Stimulated activated CD8-positive, alpha-beta memory T cell treated with anti-CD3 and anti-CD28 coated beads, Interleukin-15, amount 100 ng/mL, for 4 hours (primary cell): ENCODE measurements around the gene PPP1R37.

ENCODE experiments used
- DNase-seq, 2 donors: peaks; one replicate each; pipeline ENCODE4 v3.0.0-alpha.2; 2020; ENCODE audit warnings: low read depth in 2 of 2

PPP1R37 gene, protein sequence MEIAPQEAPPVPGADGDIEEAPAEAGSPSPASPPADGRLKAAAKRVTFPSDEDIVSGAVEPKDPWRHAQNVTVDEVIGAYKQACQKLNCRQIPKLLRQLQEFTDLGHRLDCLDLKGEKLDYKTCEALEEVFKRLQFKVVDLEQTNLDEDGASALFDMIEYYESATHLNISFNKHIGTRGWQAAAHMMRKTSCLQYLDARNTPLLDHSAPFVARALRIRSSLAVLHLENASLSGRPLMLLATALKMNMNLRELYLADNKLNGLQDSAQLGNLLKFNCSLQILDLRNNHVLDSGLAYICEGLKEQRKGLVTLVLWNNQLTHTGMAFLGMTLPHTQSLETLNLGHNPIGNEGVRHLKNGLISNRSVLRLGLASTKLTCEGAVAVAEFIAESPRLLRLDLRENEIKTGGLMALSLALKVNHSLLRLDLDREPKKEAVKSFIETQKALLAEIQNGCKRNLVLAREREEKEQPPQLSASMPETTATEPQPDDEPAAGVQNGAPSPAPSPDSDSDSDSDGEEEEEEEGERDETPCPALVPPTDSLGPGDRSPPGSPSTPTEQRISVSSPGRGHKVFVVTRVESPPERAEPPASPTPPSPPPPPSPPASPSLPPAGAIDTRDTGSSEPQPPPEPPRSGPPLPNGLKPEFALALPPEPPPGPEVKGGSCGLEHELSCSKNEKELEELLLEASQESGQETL

GRCh38 chr19:45092747-45093678 lies at the start of gene PPP1R37:
Gene PPP1R37 (plus strand): TSS chr19:45093179. CDS start chr19:45093326, 147 bp downstream.
- DNase-seq = peak; percentile 74 to 87

DNA sequence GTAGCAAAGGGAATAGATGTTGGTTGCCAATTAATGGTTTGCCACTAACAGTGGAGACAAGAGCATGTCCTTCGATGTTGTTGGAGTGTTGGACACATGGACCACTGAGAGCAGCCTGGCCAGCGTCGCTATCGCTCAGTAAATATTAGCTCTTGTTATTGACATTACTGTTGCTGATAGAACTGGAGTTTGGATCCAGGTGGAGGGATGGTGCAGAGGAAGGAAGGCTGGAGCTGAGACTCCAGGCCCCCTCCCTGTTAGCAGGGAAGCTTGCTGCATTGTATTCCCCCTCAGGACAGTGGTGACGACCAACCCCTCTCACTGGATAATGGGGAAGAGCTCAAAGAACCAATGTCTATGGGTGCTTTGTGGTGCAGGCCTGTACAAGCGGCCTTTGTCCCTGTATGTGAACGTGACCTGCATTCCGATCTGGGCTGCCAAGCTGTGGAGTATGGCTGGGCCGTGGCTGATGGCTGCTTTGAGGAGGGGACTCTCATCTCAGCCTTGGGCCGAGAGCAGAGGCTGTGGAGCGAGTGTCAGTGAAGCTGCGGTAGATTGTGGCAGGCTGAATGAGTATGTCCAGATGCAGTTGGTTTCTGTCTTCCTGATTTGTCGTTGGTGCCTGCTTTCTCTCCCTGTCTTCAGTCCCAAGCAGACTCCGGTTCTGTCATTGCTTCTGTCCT lies 47.2 kb upstream of the PPP1R37 start:
- DNase-seq = no peak

DNA sequence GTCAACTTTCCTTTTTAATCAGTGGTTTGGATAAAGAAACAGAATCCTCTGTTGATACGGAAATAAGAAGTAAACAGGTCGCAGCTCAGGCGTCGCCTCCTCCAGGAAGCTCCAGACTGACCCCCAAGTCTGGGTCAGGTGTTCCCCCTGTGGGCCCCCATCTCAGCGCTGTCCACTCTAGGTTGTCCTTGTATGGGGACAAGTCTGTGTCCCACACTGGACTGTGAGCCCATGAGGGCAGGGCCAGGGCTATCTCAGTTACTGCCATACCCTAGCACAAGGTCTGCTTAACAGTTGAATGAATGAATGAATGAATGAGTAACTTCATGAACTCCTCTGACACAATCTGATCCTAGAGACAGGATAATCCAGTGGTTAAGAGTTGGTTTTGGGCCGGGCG lies 46.6 kb upstream of the PPP1R37 start:
- DNase-seq = no peak

GRCh38 chr19:45047188-45047797 lies 45.7 kb upstream of the PPP1R37 start:
- DNase-seq = no peak

- no peak for DNase-seq
Measured at GRCh38 chr19:45049073-45049736, 43.8 kb upstream of the PPP1R37 start.

GRCh38 chr19:45050036-45050435 lies 42.9 kb upstream of the PPP1R37 start:
- no peak for DNase-seq

DNA sequence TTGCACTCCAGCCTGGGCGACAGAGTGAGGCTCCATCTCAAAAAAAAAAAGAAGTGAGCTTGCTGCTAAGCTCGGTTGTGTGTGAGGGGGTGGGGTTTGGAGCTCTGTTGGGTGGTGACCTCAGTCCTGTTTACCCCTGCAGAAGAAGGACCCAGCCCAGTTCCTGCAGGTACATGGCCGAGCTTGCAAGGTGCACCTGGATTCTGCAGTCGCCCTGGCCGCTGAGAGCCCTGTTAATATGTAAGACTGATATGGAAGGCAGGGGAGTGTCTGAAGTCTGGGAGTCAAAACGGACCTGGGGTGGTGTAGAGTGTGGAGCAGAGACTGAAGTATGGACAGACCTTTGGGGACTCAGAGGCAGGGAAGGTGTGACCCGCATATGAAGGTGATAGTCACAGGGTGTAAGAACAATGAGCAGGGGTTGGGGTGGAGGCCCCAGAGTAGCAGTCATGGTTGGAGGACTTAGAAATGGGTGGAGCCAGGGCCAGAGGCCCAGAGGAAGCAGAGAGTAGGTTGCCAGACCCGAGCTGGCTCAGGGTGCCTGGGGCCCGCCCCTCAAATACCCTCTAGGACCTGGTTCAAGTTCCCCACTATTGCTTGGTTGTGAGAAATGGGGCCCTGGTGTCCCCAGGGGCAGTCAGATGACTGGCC lies 40.9 kb upstream of the PPP1R37 start:
- DNase-seq = no peak

- no peak for DNase-seq
Measured at GRCh38 chr19:45056831-45057230, 36.1 kb upstream of the PPP1R37 start.

DNA sequence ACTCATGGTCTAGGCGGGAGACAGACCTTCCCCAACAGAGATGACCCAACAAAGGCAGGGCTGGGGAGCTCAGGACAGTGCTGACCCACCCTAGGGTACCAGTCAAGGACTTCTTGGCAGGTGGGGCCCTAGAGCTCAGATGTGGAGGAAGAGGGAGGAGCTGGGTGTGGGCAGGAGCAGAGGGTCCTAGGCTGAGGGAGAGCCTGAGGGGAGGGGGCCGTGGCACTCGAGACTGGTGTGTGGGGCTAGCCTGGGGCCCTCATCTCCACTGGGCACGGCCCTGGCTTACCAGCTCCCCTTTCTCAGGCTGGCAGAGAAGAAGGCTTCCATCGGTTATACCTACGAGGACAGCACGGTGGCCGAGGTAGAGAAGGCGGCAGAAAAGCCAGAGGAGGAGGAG lies 35.5 kb upstream of the PPP1R37 start:
- no peak for DNase-seq

- DNase-seq = no peak
Measured at GRCh38 chr19:45058622-45059159, 34.3 kb upstream of the PPP1R37 start.

DNA sequence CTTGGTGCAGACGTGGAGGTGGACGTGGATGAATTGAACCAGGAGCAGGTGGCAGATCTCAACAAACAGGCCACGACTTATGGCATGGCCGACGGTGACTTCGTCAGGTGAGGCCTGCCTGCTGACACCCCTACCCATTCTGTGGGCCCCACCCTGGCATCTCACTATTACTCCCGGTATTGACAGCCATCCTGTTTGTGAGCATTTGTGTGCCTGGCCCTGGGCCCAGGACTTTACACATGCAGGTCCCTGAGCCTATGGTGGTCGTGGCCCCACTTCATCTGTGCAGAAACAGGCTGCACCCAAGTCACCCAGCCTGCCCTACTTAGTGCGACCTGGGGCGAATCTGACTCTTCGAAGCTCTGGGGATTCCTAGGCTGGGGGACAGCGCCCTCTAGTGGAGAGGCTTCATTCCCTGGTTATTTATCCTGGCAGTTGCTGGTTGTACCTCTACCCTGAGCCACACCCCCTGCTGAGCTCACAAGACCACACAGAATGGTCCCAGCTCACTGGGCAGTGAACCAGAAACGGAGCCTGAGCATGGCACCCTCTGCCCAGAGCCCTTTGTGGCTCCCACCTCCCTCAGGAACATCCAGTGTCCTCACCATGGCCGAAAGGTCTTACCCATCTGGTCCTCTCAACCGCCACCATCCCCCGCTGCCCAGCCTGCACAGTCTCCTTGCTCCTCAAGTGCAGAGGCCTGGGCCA lies 33.6 kb upstream of the PPP1R37 start:
- peak; percentile 48 to 70 for DNase-seq

GRCh38 chr19:45061965-45062364 lies 31.0 kb upstream of the PPP1R37 start:
- no peak for DNase-seq

GRCh38 chr19:45063851-45064801 lies 28.9 kb upstream of the PPP1R37 start:
- DNase-seq = no peak

GRCh38 chr19:45066921-45067661 lies 25.9 kb upstream of the PPP1R37 start:
- no peak for DNase-seq

DNA sequence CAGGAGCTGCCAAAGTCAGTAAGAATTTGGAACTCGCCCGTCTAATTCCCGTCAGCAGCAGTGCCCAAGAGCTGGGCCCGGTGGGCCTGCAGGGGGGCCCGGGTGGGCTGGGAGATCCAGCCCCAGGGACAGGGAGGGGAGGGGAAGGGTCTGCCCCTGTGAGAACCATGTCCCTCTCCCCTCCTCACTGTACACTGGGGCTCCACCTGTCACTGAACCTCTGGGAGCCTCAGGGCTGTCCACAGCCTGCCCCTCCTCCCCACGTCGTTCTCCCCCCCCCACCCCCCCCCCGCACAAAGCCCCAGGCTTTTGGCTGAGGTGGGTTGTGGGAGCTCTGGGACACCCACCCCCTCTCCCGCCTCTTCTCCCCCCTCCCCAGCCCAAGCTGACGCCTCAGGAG lies 24.9 kb upstream of the PPP1R37 start:
- no peak for DNase-seq

DNA sequence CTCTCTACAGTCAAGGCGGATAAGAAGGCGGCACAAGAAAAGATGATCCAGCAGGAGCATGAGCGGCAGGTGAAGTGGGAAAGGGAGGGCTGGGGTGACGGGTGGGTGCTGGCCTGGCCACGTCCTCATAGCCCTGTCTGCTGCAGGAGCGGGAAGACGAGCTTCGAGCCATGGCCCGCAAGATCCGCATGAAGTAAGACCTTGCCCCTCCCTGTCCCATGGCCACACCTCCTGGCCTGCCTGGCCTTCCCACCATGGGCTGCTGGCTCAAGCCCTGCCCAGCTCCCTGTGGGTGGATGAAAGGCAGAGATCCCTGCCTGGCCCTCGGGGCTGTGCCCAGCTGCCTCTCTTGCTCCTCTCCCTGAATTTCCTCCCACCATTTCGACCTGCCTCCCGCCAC lies 23.9 kb upstream of the PPP1R37 start:
- DNase-seq = no peak

GRCh38 chr19:45070214-45070613 lies 22.8 kb upstream of the PPP1R37 start:
- no peak for DNase-seq
